ENCODE results near the gene TMEM150C. TPM values are rescaled to one million over a fixed set of nuclear protein-coding genes. Genes with fewer than 3 reads are reported as not detected.
"Not testable (repeated sequence)": the region's sequence is repeated elsewhere in the genome, so short reads cannot be mapped to it uniquely, and the experiment has no call there.

The TMEM150C gene
- total and polyA plus RNA-seq, 7 experiments from 2014 or later, result 0.07 to 0.18 TPM; not detected in 5

GRCh38 chr4:82559735-82560120, 2.1 kb downstream of the TMEM150C start:
- H3K4me3 Mint-ChIP-seq, result no peak overlapping the region

GRCh38 chr4:82559090-82559734, 2.6 kb downstream of the TMEM150C start:
- H3K4me1 ChIP-seq (ENCODE audit: control insufficient read depth in 2 of 2, insufficient read depth in 2 of 2, low read length in 2 of 2); H3K4me3 Mint-ChIP-seq; H3K27ac ChIP-seq (ENCODE audit: low read depth, low read length); H3K27me3 ChIP-seq (ENCODE audit: control insufficient read depth in 2 of 2, insufficient read depth in 2 of 2, low read length in 2 of 2); H3K9me3 ChIP-seq (ENCODE audit: control insufficient read depth in 2 of 3, low read length in 3 of 3); H3K4me3 ChIP-seq (ENCODE audit: low read length); CTCF ChIA-PET; intact Hi-C loops (cut with micrococcal nuclease); H3K27ac Mint-ChIP-seq; ATAC-seq; H3K36me3 ChIP-seq (ENCODE audit: control insufficient read depth in 2 of 3, insufficient read depth in 3 of 3, low read length in 3 of 3); POLR2A ChIA-PET; H3K9me3 Mint-ChIP-seq; DNase-seq: not testable (repeated sequence)
- peaks cover 58 to 85% (median 69%) of the 10 kb centered on the region in 5 donors for H3K27me3 Mint-ChIP-seq
- H3K4me1 Mint-ChIP-seq, result peaks cover 5 to 21% (median 18%) of the 10 kb centered on the region in 7 donors
- peaks cover 0 to 15% (median 3%) of the 10 kb centered on the region in 5 donors for H3K36me3 Mint-ChIP-seq

More at GRCh38 chr4:82559735-82560120, 2.1 kb downstream of the TMEM150C start:
- Histone ChIP-seq H3K9me3 (ENCODE audit: control insufficient read depth in 2 of 3, low read length in 3 of 3) (no peaks in the 10 kb centered on the region), H3K27ac (ENCODE audit: low read depth, low read length) (no peak overlapping the region), H3K36me3 (ENCODE audit: control insufficient read depth in 2 of 3, insufficient read depth in 3 of 3, low read length in 3 of 3) (no peaks in the 10 kb centered on the region), H3K4me3 (ENCODE audit: low read length) (no peak overlapping the region), H3K27me3 (ENCODE audit: control insufficient read depth in 2 of 2, insufficient read depth in 2 of 2, low read length in 2 of 2) (no peaks in the 10 kb centered on the region), H3K4me1 (ENCODE audit: control insufficient read depth in 2 of 2, insufficient read depth in 2 of 2, low read length in 2 of 2) (no peaks in the 10 kb centered on the region)
- ChIA-PET POLR2A (no interaction called here), CTCF (no interaction called here)
- ATAC-seq (no peak), DNase-seq (no peak)
- peaks cover 5 to 21% (median 18%) of the 10 kb centered on the region in 7 donors for H3K4me1 Mint-ChIP-seq
- intact Hi-C loops (cut with micrococcal nuclease), result no loop called here
- peaks cover 58 to 87% (median 69%) of the 10 kb centered on the region in 5 donors for H3K27me3 Mint-ChIP-seq
- H3K9me3 Mint-ChIP-seq, result peaks cover 0 to 6% (median 0%) of the 10 kb centered on the region in 11 donors
- peaks cover 0 to 15% (median 3%) of the 10 kb centered on the region in 5 donors for H3K36me3 Mint-ChIP-seq
- H3K27ac Mint-ChIP-seq, result no peak overlapping the region

GRCh38 chr4:82555276-82555675, 6.5 kb downstream of the TMEM150C start:
- H3K27me3 Mint-ChIP-seq, result peaks cover 31 to 70% (median 46%) of the 10 kb centered on the region in 5 donors
- ATAC-seq (no peak), DNase-seq (no peak)
- no peak overlapping the region for H3K27ac ChIP-seq (ENCODE audit: low read depth, low read length)
- intact Hi-C loops (cut with micrococcal nuclease), result no loop called here
- CTCF ChIA-PET, result no interaction called here
- H3K36me3 Mint-ChIP-seq, result no peaks in the 10 kb centered on the region
- H3K27ac Mint-ChIP-seq, result no peak overlapping the region
- H3K9me3 ChIP-seq (ENCODE audit: control insufficient read depth in 2 of 3, low read length in 3 of 3), result no peaks in the 10 kb centered on the region
- no peaks in the 10 kb centered on the region for H3K36me3 ChIP-seq (ENCODE audit: control insufficient read depth in 2 of 3, insufficient read depth in 3 of 3, low read length in 3 of 3)
- H3K4me3 Mint-ChIP-seq, result no peak overlapping the region
- H3K4me3 ChIP-seq (ENCODE audit: low read length), result no peak overlapping the region
- H3K4me1 Mint-ChIP-seq, result peaks cover 0 to 1% (median 0%) of the 10 kb centered on the region in 7 donors
- POLR2A ChIA-PET, result no interaction called here
- H3K4me1 ChIP-seq (ENCODE audit: control insufficient read depth in 2 of 2, insufficient read depth in 2 of 2, low read length in 2 of 2), result no peaks in the 10 kb centered on the region
- peaks cover 0 to 2% (median 0%) of the 10 kb centered on the region in 11 donors for H3K9me3 Mint-ChIP-seq
- H3K27me3 ChIP-seq (ENCODE audit: control insufficient read depth in 2 of 2, insufficient read depth in 2 of 2, low read length in 2 of 2), result no peaks in the 10 kb centered on the region

GRCh38 chr4:82553020-82553419, 8.8 kb downstream of the TMEM150C start:
- no peak overlapping the region for H3K27ac Mint-ChIP-seq
- H3K36me3 Mint-ChIP-seq, result no peaks in the 10 kb centered on the region
- POLR2A ChIA-PET, result no interaction called here
- H3K9me3 ChIP-seq (ENCODE audit: control insufficient read depth in 2 of 3, low read length in 3 of 3), result no peaks in the 10 kb centered on the region
- no peaks in the 10 kb centered on the region for H3K36me3 ChIP-seq (ENCODE audit: control insufficient read depth in 2 of 3, insufficient read depth in 3 of 3, low read length in 3 of 3)
- peaks cover 0 to 1% (median 0%) of the 10 kb centered on the region in 7 donors for H3K4me1 Mint-ChIP-seq
- H3K4me3 ChIP-seq (ENCODE audit: low read length), result no peak overlapping the region
- DNase-seq (no peak), ATAC-seq (no peak)
- CTCF ChIA-PET, result no interaction called here
- H3K27me3 Mint-ChIP-seq, result peaks cover 19 to 61% (median 33%) of the 10 kb centered on the region in 5 donors
- intact Hi-C loops (cut with micrococcal nuclease), result no loop called here
- peaks cover 0 to 5% (median 0%) of the 10 kb centered on the region in 11 donors for H3K9me3 Mint-ChIP-seq
- no peaks in the 10 kb centered on the region for H3K4me1 ChIP-seq (ENCODE audit: control insufficient read depth in 2 of 2, insufficient read depth in 2 of 2, low read length in 2 of 2)
- no peaks in the 10 kb centered on the region for H3K27me3 ChIP-seq (ENCODE audit: control insufficient read depth in 2 of 2, insufficient read depth in 2 of 2, low read length in 2 of 2)
- H3K4me3 Mint-ChIP-seq, result no peak overlapping the region
- H3K27ac ChIP-seq (ENCODE audit: low read depth, low read length), result no peak overlapping the region

GRCh38 chr4:82551734-82552133, 10.1 kb downstream of the TMEM150C start:
- no peak overlapping the region for H3K4me3 Mint-ChIP-seq
- intact Hi-C loops (cut with micrococcal nuclease), result no loop called here

DNA sequence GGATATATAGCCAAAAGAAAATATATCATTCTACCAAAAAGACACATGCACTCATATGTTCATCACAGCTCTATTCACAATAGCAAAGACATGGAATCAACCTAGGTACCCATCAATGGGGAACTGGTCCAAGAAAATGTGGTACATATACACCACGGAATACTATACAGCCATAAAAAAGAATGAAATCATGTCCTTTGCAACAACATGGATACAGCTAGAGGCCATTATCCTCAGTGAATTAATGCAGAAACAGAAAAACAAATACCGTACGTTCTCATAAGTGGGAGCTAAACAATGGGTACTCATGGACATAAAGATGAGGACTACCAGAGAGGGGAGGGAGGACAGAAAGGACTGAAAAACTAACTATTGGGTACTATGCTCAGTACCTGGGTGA, 13.9 kb downstream of the TMEM150C start:
- H3K27ac Mint-ChIP-seq, CTCF ChIA-PET: not testable (repeated sequence)

More at GRCh38 chr4:82551734-82552133, 10.1 kb downstream of the TMEM150C start:
- Histone ChIP-seq H3K4me1 (ENCODE audit: control insufficient read depth in 2 of 2, insufficient read depth in 2 of 2, low read length in 2 of 2) (no peaks in the 10 kb centered on the region), H3K9me3 (ENCODE audit: control insufficient read depth in 2 of 3, low read length in 3 of 3) (no peaks in the 10 kb centered on the region), H3K4me3 (ENCODE audit: low read length) (no peak overlapping the region), H3K27me3 (ENCODE audit: control insufficient read depth in 2 of 2, insufficient read depth in 2 of 2, low read length in 2 of 2) (no peaks in the 10 kb centered on the region), H3K36me3 (ENCODE audit: control insufficient read depth in 2 of 3, insufficient read depth in 3 of 3, low read length in 3 of 3) (no peaks in the 10 kb centered on the region), H3K27ac (ENCODE audit: low read depth, low read length) (no peak overlapping the region)
- Mint-ChIP-seq H3K9me3 (peaks cover 0 to 8% (median 1%) of the 10 kb centered on the region in 11 donors), H3K4me1 (peaks cover 0 to 1% (median 0%) of the 10 kb centered on the region in 7 donors), H3K27me3 (peaks cover 14 to 49% (median 25%) of the 10 kb centered on the region in 5 donors), H3K27ac (no peak overlapping the region), H3K36me3 (no peaks in the 10 kb centered on the region)
- DNase-seq (no peak), ATAC-seq (no peak)
- ChIA-PET POLR2A (no interaction called here), CTCF (no interaction called here)

GRCh38 chr4:82543131-82543530, 18.7 kb downstream of the TMEM150C start:
- H3K36me3 Mint-ChIP-seq, result no peaks in the 10 kb centered on the region
- CTCF ChIA-PET, result no interaction called here

More for the DNA sequence above, 13.9 kb downstream of the TMEM150C start:
- POLR2A ChIA-PET; ATAC-seq; intact Hi-C loops (cut with micrococcal nuclease); H3K4me3 Mint-ChIP-seq; H3K9me3 ChIP-seq (ENCODE audit: control insufficient read depth in 2 of 3, low read length in 3 of 3); H3K27ac ChIP-seq (ENCODE audit: low read depth, low read length); H3K27me3 ChIP-seq (ENCODE audit: control insufficient read depth in 2 of 2, insufficient read depth in 2 of 2, low read length in 2 of 2); H3K36me3 ChIP-seq (ENCODE audit: control insufficient read depth in 2 of 3, insufficient read depth in 3 of 3, low read length in 3 of 3); H3K9me3 Mint-ChIP-seq; H3K4me3 ChIP-seq (ENCODE audit: low read length); H3K4me1 ChIP-seq (ENCODE audit: control insufficient read depth in 2 of 2, insufficient read depth in 2 of 2, low read length in 2 of 2); H3K36me3 Mint-ChIP-seq; H3K4me1 Mint-ChIP-seq; DNase-seq: not testable (repeated sequence)
- H3K27me3 Mint-ChIP-seq, result peaks cover 11 to 39% (median 26%) of the 10 kb centered on the region in 5 donors

More at GRCh38 chr4:82543131-82543530, 18.7 kb downstream of the TMEM150C start:
- Mint-ChIP-seq H3K27ac (no peak overlapping the region), H3K27me3 (peaks cover 6 to 30% (median 15%) of the 10 kb centered on the region in 5 donors), H3K9me3 (peaks cover 0 to 5% (median 0%) of the 10 kb centered on the region in 11 donors), H3K4me3 (no peak overlapping the region), H3K4me1 (peaks cover 0 to 2% (median 0%) of the 10 kb centered on the region in 7 donors)
- H3K27me3 ChIP-seq (ENCODE audit: control insufficient read depth in 2 of 2, insufficient read depth in 2 of 2, low read length in 2 of 2), result no peaks in the 10 kb centered on the region
- H3K27ac ChIP-seq (ENCODE audit: low read depth, low read length), result no peak overlapping the region
- intact Hi-C loops (cut with micrococcal nuclease), result no loop called here
- ATAC-seq (no peak), DNase-seq (no peak)
- H3K4me1 ChIP-seq (ENCODE audit: control insufficient read depth in 2 of 2, insufficient read depth in 2 of 2, low read length in 2 of 2), result no peaks in the 10 kb centered on the region
- no peak overlapping the region for H3K4me3 ChIP-seq (ENCODE audit: low read length)
- H3K9me3 ChIP-seq (ENCODE audit: control insufficient read depth in 2 of 3, low read length in 3 of 3), result no peaks in the 10 kb centered on the region
- no peaks in the 10 kb centered on the region for H3K36me3 ChIP-seq (ENCODE audit: control insufficient read depth in 2 of 3, insufficient read depth in 3 of 3, low read length in 3 of 3)
- POLR2A ChIA-PET, result no interaction called here

Measured in naive thymus-derived CD4-positive, alpha-beta T cell (primary cell).